H1 (cell line): ENCODE data around the gene TAF1L.

ENCODE experiments used
- ATF3 ChIP-seq: IDR thresholded peaks from 2 replicates; pipeline ENCODE4 v1.6.1; 2011; ENCODE audit warnings: low read depth, mild to moderate bottlenecking, low read length; ENCODE audit not compliant: insufficient read depth
- BCL11A ChIP-seq, 2 experiments: IDR thresholded peaks; one replicate each; pipeline ENCODE4 v1.6.1; 2011; ENCODE audit warnings: low read depth in 2 of 2, low read length in 2 of 2, mild to moderate bottlenecking in 2 of 2
- CTCF ChIP-seq, 3 experiments: IDR thresholded peaks; 1 replicate in 2 of 3; 2 replicates in 1 of 3; pipeline versions ENCODE4 v1.5.1 to v1.6.1; 2011; ENCODE audit warnings: low read length in 3 of 3, mild to moderate bottlenecking in 3 of 3, inconsistent platforms in 2 of 3, low read depth in 1 of 3, moderate library complexity in 1 of 3; ENCODE audit not compliant: insufficient read depth in 1 of 3; ENCODE audit errors: control extremely low read depth in 1 of 3
- EZH2 ChIP-seq: fragments of 200-600 bp; sonication (generic); IDR thresholded peaks from 2 replicates; pipeline ENCODE4 v1.7.1; 2012; ENCODE audit warnings: low read depth, mild to moderate bottlenecking, moderate library complexity, low read length, inconsistent platforms; ENCODE audit not compliant: severe bottlenecking
- MAX ChIP-seq: IDR thresholded peaks from 2 replicates; pipeline ENCODE4 v1.6.1; 2012; ENCODE audit warnings: inconsistent platforms
- SUZ12 ChIP-seq: fragments of 200-600 bp; sonication (generic); IDR thresholded peaks from 2 replicates; pipeline ENCODE4 v1.6.1; 2012; ENCODE audit warnings: mild to moderate bottlenecking, inconsistent platforms, low read length, moderate library complexity, mixed read lengths

GRCh38 chr9:32635362-32635761, at the start of gene TAF1L:
- TF ChIP-seq BCL11A (IDR thresholded peaks at IDR 0.05; ENCODE audit: low read depth in 2 of 2, low read length in 2 of 2) (no peak), ATF3 (no peak), EZH2 (no peak), MAX (no peak), CTCF (IDR thresholded peaks at IDR 0.05; ENCODE audit: control extremely low read depth in 1 of 3, insufficient read depth in 1 of 3, low read depth in 1 of 3, low read length in 3 of 3) (no peak), SUZ12 (no peak)
